ENCODE results near the gene RAD51B.

DNA sequence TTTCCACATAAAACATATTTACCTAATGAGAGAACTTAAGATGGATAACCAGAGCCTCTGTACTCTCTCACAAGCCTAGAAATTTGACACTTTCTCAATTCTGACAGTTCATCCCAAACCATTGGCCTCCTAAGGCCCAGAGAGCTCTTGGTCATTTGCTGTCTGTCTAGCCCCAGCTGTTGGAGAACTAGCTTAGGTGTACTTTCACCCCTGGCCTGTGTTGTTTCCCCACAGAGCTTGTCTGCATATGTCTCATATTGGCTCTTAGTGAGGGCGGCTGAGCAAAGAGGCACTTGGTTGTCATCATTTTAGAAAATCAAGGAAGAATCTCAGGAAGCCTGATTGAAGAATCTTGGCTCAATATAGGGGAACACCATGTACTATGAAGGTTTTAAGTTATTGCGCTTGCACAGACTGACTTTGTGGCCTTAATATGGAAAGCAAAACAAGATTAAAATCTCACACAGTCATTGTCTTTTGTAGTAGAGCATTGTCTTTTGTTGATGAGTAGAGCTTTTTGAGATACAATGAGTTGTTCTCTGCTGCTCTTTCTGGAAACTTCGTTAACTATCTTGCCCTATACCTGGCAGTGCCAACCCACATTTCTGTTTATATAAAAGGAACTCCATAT lies 324.6 kb downstream of the RAD51B start:
- TF ChIP-seq POLR2AphosphoS5 (IDR thresholded peaks at IDR 0.05; ENCODE audit: low read depth, low read length): no peak
- TF ChIP-seq POLR2A (IDR thresholded peaks at IDR 0.05; ENCODE audit: low read depth, low read length): no peak
- TF ChIP-seq TAF1 (IDR thresholded peaks at IDR 0.05; ENCODE audit: borderline replicate concordance, low read depth, low read length): no peak

All from GM12892 (cell line).